ENCODE results near the gene PDK2.
A peak's percentile ranks its signal among the peaks of the same experiment; 100 is the strongest.

PDK2 gene

GRCh38 chr17:50139950-50140885 is 45.1 kb downstream of the PDK2 start:
- peak; percentile 83 to 84 (median 83) for DNase-seq

GRCh38 chr17:50141026-50141744 is 46.0 kb downstream of the PDK2 start:
- no peak for DNase-seq

- DNase-seq = no peak
Observed at GRCh38 chr17:50141745-50142110, 46.6 kb downstream of the PDK2 start.

- DNase-seq = no peak
Observed at GRCh38 chr17:50143461-50144176, 48.5 kb downstream of the PDK2 start.

GRCh38 chr17:50144355-50144754 is 49.2 kb downstream of the PDK2 start:
- no peak for DNase-seq

- DNase-seq = peak in 1 of 3 donors; percentile 44
Observed at GRCh38 chr17:50144845-50145531, 49.8 kb downstream of the PDK2 start.

GRCh38 chr17:50145532-50146229 is 50.5 kb downstream of the PDK2 start:
- no peak for DNase-seq

GRCh38 chr17:50146230-50146926 is 51.2 kb downstream of the PDK2 start:
- peak in 1 of 3 donors; percentile 51 for DNase-seq

GRCh38 chr17:50146927-50147665 is 51.9 kb downstream of the PDK2 start:
- DNase-seq = no peak

- no peak for DNase-seq
Observed at GRCh38 chr17:50147841-50148225, 52.7 kb downstream of the PDK2 start.

GRCh38 chr17:50148226-50149090 is 53.3 kb downstream of the PDK2 start:
- DNase-seq = peak; percentile 90 to 93 (median 90)

GRCh38 chr17:50149091-50149416 is 53.9 kb downstream of the PDK2 start:
- DNase-seq = peak in 1 of 3 donors; percentile 41

- DNase-seq = peak; percentile 68 to 85 (median 73)
Observed at GRCh38 chr17:50149417-50150353, 54.5 kb downstream of the PDK2 start.

- DNase-seq = no peak
Observed at GRCh38 chr17:50150354-50151040, 55.3 kb downstream of the PDK2 start, which contains the start of gene PPP1R9B. PPP1R9B (minus strand) TSS chr17:50150677; CDS start chr17:50150513, 164 bp downstream.

- DNase-seq = peak; percentile 91 to 96 (median 94)
Observed at GRCh38 chr17:50151041-50151936, 56.1 kb downstream of the PDK2 start.

GRCh38 chr17:50151937-50152547 is 56.9 kb downstream of the PDK2 start:
- DNase-seq = peak; percentile 74 to 84 (median 75)

Data from suppressor macrophage treated with lipopolysaccharide for 1 hour (primary cell).